ENCODE results near the gene HAUS2.
"Not testable (repeated sequence)": the region's sequence is repeated elsewhere in the genome, so short reads cannot be mapped to it uniquely, and the experiment has no call there.

The HAUS2 gene

DNA sequence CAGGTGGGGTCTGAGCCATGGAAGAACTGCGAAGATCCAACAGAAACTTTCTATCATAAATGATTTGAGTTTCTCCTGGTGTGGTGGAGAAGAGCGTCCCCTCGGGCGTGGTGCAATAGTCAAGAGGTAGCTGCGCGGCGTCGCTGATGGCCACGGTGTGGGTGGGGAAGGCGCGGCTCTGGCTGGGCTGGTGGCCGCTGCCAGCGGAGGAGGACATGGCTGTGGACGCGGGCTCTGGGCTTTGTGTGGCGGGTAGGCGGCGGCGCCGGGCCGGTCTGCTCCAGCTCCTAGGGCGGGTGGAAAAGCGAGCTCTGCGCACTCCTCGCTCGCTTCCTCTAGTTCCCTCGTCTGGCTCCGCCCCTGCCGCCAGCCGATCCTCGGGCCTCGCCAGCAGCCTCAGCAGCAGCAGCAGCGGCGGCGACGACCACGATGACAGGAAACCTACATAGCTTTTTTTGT lies 32.7 kb downstream of the HAUS2 start:
- peak; percentile 99 for ATAC-seq (replicated peaks)
- Mint-ChIP-seq H3K27ac (peak overlapping the region; percentile 77 to 90), H3K36me3 (ENCODE audit: insufficient read depth) (peaks cover 2% of the 10 kb centered on the region)

GRCh38 chr15:42582569-42583375 lies 34.1 kb downstream of the HAUS2 start:
- H3K4me1 Mint-ChIP-seq (ENCODE audit: low read depth in 2 of 2) = peaks cover 18 to 27% of the 10 kb centered on the region in 2 donors

More for the DNA sequence above, 32.7 kb downstream of the HAUS2 start:
- peaks cover 25 to 33% of the 10 kb centered on the region in 2 donors for H3K4me1 Mint-ChIP-seq (ENCODE audit: low read depth in 2 of 2)
- H3K4me3 Mint-ChIP-seq = peak overlapping the region; percentile 79 to 89
- H3K27me3 Mint-ChIP-seq = no peaks in the 10 kb centered on the region
- DNase-seq = peak; percentile 68 to 74 (median 69)
- no peaks in the 10 kb centered on the region for H3K9me3 Mint-ChIP-seq

DNA sequence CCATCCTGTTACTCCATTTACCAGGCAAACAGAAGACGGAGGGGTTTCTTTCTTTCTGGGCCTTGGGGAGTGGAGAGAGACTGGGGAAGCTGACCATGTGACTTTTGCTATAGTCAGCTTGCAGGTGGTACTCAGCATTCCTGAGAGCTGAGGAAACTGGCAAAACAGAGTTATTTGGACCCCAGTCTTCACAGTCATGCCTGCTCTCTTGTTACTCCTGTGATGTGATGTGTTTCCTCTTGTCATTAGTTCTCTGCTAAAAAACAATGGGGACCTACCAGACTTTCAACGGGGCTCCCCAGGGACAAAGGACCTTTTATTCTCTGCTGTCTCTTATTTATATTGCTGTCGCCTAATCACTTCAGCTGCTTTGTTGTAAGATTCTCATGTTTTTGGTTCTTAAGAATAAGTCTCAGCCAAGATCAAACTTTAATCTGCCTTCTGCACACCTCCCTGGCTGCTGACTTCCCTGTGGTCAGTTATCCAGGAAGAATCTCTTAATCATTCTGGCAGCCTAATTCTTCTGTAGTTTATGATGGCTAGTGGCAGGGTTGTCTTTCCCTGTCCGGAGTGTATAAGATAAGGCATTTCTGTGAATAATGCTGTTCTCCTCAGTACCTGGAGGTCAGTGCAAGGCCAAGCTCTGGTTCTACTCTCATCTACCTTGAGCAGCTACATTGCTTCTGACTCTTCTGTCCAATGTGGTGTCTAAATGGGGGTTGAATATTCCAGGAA lies 35.6 kb downstream of the HAUS2 start:
- H3K9me3 Mint-ChIP-seq = no peaks in the 10 kb centered on the region
- ATAC-seq (replicated peaks) (no peak), DNase-seq (no peak)
- H3K27ac Mint-ChIP-seq = no peak overlapping the region
- H3K36me3 Mint-ChIP-seq (ENCODE audit: insufficient read depth) = peaks cover 2% of the 10 kb centered on the region
- no peaks in the 10 kb centered on the region for H3K27me3 Mint-ChIP-seq
- no peak overlapping the region for H3K4me3 Mint-ChIP-seq
- peaks cover 18 to 29% of the 10 kb centered on the region in 2 donors for H3K4me1 Mint-ChIP-seq (ENCODE audit: low read depth in 2 of 2)

More at GRCh38 chr15:42582569-42583375, 34.1 kb downstream of the HAUS2 start:
- no peak for DNase-seq
- Mint-ChIP-seq H3K36me3 (ENCODE audit: insufficient read depth) (peaks cover 2% of the 10 kb centered on the region), H3K4me3 (no peak overlapping the region), H3K27me3 (no peaks in the 10 kb centered on the region), H3K27ac (peak overlapping the region; percentile 77 to 90), H3K9me3 (no peaks in the 10 kb centered on the region)
- ATAC-seq (replicated peaks) = no peak

DNA sequence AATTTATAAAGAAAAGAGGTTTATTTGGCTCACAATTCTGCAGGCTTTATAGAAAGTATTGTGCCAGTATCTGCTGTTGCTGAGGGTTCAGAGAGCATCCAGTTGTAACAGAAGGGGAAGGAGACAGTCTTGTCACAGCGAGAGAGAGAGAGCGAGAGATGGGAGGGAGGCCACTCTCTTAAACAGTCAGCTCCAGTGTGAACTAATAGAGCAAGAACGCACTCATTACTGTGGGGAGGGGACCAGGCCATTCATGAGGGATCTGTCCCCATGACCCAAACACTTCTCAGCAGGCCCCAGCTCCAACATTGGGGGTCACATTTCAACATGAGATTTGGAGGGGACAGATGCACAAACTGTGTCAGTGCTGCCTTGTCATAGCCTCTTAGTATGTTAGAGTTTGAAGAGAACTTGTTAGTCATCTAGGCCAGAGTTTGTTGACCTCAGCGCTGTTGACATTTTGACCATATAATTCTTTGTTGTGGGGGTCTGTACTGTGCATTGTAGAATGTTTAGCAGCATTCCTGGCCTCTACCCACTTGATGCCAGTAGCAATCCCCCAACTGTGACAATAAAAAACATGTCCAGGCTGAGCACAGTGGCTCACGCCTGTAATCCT lies 42.1 kb downstream of the HAUS2 start:
- no peak overlapping the region for H3K4me3 Mint-ChIP-seq

GRCh38 chr15:42591238-42591934 lies 42.7 kb downstream of the HAUS2 start:
- ATAC-seq (replicated peaks) = no peak
- Mint-ChIP-seq H3K27ac (no peak overlapping the region), H3K36me3 (ENCODE audit: insufficient read depth) (peaks cover 3% of the 10 kb centered on the region), H3K27me3 (no peaks in the 10 kb centered on the region), H3K4me3 (no peak overlapping the region), H3K9me3 (no peaks in the 10 kb centered on the region), H3K4me1 (ENCODE audit: low read depth in 2 of 2) (peaks cover 0 to 4% of the 10 kb centered on the region in 2 donors)
- DNase-seq = no peak

More for the DNA sequence above, 42.1 kb downstream of the HAUS2 start:
- Mint-ChIP-seq H3K4me1 (ENCODE audit: low read depth in 2 of 2) (peaks cover 0 to 4% of the 10 kb centered on the region in 2 donors), H3K27ac (peak overlapping the region in 1 of 2 donors; percentile 46), H3K9me3 (no peaks in the 10 kb centered on the region), H3K27me3 (no peaks in the 10 kb centered on the region), H3K36me3 (ENCODE audit: insufficient read depth) (peaks cover 3% of the 10 kb centered on the region)
- ATAC-seq (replicated peaks) (no peak), DNase-seq (no peak)

GRCh38 chr15:42592716-42593115 lies 44.1 kb downstream of the HAUS2 start:
- Mint-ChIP-seq H3K36me3 (ENCODE audit: insufficient read depth) (peaks cover 3% of the 10 kb centered on the region), H3K4me1 (ENCODE audit: low read depth in 2 of 2) (peaks cover 0 to 4% of the 10 kb centered on the region in 2 donors), H3K4me3 (no peak overlapping the region), H3K27ac (no peak overlapping the region), H3K27me3 (no peaks in the 10 kb centered on the region), H3K9me3 (no peaks in the 10 kb centered on the region)
- no peak for ATAC-seq (replicated peaks)
- DNase-seq = no peak

GRCh38 chr15:42593143-42593542 lies 44.5 kb downstream of the HAUS2 start:
- Mint-ChIP-seq H3K27me3 (no peaks in the 10 kb centered on the region), H3K9me3 (no peaks in the 10 kb centered on the region), H3K36me3 (ENCODE audit: insufficient read depth) (peaks cover 3% of the 10 kb centered on the region), H3K4me3 (no peak overlapping the region), H3K27ac (no peak overlapping the region), H3K4me1 (ENCODE audit: low read depth in 2 of 2) (peaks cover 0 to 4% of the 10 kb centered on the region in 2 donors)
- ATAC-seq (replicated peaks) (no peak), DNase-seq (no peak)

GRCh38 chr15:42594095-42594494 lies 45.5 kb downstream of the HAUS2 start:
- Mint-ChIP-seq H3K4me1 (ENCODE audit: low read depth in 2 of 2) (no peaks in the 10 kb centered on the region), H3K9me3 (no peaks in the 10 kb centered on the region), H3K4me3 (no peak overlapping the region), H3K27ac (no peak overlapping the region), H3K36me3 (ENCODE audit: insufficient read depth) (peaks cover 3% of the 10 kb centered on the region), H3K27me3 (no peaks in the 10 kb centered on the region)
- no peak for DNase-seq
- ATAC-seq (replicated peaks) = no peak

- Mint-ChIP-seq H3K27ac (no peak overlapping the region), H3K4me1 (ENCODE audit: low read depth in 2 of 2) (no peaks in the 10 kb centered on the region), H3K36me3 (ENCODE audit: insufficient read depth) (no peaks in the 10 kb centered on the region), H3K27me3 (no peaks in the 10 kb centered on the region), H3K4me3 (no peak overlapping the region), H3K9me3 (no peaks in the 10 kb centered on the region)
- ATAC-seq (replicated peaks) = no peak
- DNase-seq = no peak
Observed at GRCh38 chr15:42595626-42596240, 47.1 kb downstream of the HAUS2 start.

- DNase-seq; H3K27me3 Mint-ChIP-seq; ATAC-seq (replicated peaks); H3K4me3 Mint-ChIP-seq; H3K9me3 Mint-ChIP-seq; H3K36me3 Mint-ChIP-seq (ENCODE audit: insufficient read depth); H3K27ac Mint-ChIP-seq: not testable (repeated sequence)
- peaks cover 7 to 16% of the 10 kb centered on the region in 2 donors for H3K4me1 Mint-ChIP-seq (ENCODE audit: low read depth in 2 of 2)
Observed at GRCh38 chr15:42601316-42601715, 52.7 kb downstream of the HAUS2 start.

- ATAC-seq (replicated peaks) (no peak), DNase-seq (no peak)
- no peaks in the 10 kb centered on the region for H3K36me3 Mint-ChIP-seq (ENCODE audit: insufficient read depth)
- no peak overlapping the region for H3K27ac Mint-ChIP-seq
- H3K4me1 Mint-ChIP-seq (ENCODE audit: low read depth in 2 of 2) = peaks cover 7 to 17% of the 10 kb centered on the region in 2 donors
- H3K9me3 Mint-ChIP-seq = no peaks in the 10 kb centered on the region
- H3K4me3 Mint-ChIP-seq = no peak overlapping the region
- H3K27me3 Mint-ChIP-seq = no peaks in the 10 kb centered on the region
Observed at GRCh38 chr15:42602501-42602900, 53.9 kb downstream of the HAUS2 start.

DNA sequence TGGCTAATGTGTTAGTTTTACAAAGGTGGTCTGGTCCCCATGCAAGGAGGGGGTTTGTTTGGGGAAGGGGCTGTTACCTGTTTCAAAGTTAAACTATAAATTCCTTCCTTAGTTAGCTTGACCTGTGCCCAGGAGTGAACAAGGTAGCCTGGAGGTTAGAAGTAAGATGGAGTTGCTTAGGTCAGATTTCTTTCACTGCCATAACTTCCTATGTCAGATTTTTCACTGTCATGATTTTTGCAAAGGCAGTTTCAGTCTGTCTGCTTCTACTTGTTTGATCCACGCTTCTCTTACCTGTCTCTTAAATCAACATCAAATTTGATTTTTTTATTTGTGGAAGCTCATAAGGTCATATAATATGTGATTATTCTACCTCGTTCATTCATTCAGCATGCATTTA lies 55.3 kb downstream of the HAUS2 start:
- Mint-ChIP-seq H3K9me3 (no peaks in the 10 kb centered on the region), H3K4me3 (peak overlapping the region in 1 of 2 donors; percentile 16), H3K36me3 (ENCODE audit: insufficient read depth) (peaks cover 3% of the 10 kb centered on the region), H3K4me1 (ENCODE audit: low read depth in 2 of 2) (peaks cover 19 to 31% of the 10 kb centered on the region in 2 donors), H3K27ac (no peak overlapping the region), H3K27me3 (no peaks in the 10 kb centered on the region)
- no peak for DNase-seq
- no peak for ATAC-seq (replicated peaks)

Data from effector memory CD8-positive, alpha-beta T cell (primary cell).